Mammary epithelial cell (primary cell): ENCODE results near the gene YEATS4.

Experiments
- CTCF ChIP-seq, 2 donors: IDR thresholded peaks in 1 of 2; conservative IDR thresholded peaks in 1 of 2; 2 replicates each; pipeline ENCODE4 v1.5.1; 2011 to 2012; ENCODE audit warnings: inconsistent platforms in 2 of 2, low read length in 2 of 2, mild to moderate bottlenecking in 2 of 2, control low read depth in 1 of 2, low read depth in 1 of 2; ENCODE audit not compliant: insufficient read depth in 1 of 2; ENCODE audit errors: extremely low read depth in 1 of 2
- EZH2 ChIP-seq: IDR thresholded peaks from 2 replicates; pipeline ENCODE4 v1.6.1; 2012; ENCODE audit warnings: low read length, inconsistent platforms, borderline replicate concordance

DNA sequence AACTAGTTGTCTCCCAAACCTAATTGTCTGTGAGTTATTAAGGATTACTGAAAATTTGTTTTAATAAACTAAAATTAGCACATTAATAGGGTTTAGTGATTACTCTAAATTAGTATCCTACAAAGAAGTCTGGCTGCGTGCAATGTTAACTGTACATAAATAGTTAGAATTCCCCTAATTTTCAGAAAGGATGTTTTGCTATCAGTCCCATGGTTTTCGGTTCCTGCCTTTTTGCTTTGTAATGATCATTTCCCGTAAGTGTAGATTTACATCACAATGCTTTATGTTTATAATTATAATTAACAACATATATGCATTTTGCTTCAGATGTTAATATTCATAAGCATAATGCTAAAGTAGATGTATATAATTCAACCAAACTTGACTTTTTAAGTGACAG lies 31.1 kb upstream of the YEATS4 start:
- TF ChIP-seq CTCF (conservative IDR thresholded peaks at IDR 0.05 in 1 of 2, IDR thresholded peaks at IDR 0.05 in 1 of 2; ENCODE audit: extremely low read depth in 1 of 2, insufficient read depth in 1 of 2, low read depth in 1 of 2, low read length in 2 of 2): no peak
- TF ChIP-seq EZH2: no peak
